Activated T-helper 1 cell treated with Interleukin-2 at 50 U/mL for 16 hours (primary cell): ENCODE results near the gene TEDC1.
A peak's percentile ranks its signal among the peaks of the same experiment; 100 is the strongest.

Experiments used
- DNase-seq: peaks from one replicate; pipeline ENCODE4 v3.0.0-alpha.2; 2020; ENCODE audit warnings: low read depth

The TEDC1 gene

GRCh38 chr14:105526776-105527380 is 35.8 kb downstream of the TEDC1 start:
- no peak for DNase-seq

- DNase-seq: no peak
These were observed 36.4 kb downstream of the TEDC1 start for GRCh38 chr14:105527381-105527825.

GRCh38 chr14:105527826-105528585 is 37.0 kb downstream of the TEDC1 start:
- peak; percentile 69 for DNase-seq

GRCh38 chr14:105528586-105529318 is 37.7 kb downstream of the TEDC1 start:
- DNase-seq: no peak

GRCh38 chr14:105529319-105529568 is 38.2 kb downstream of the TEDC1 start:
- DNase-seq: no peak

GRCh38 chr14:105529569-105530284 is 38.7 kb downstream of the TEDC1 start:
- no peak for DNase-seq

- no peak for DNase-seq
These were observed 39.4 kb downstream of the TEDC1 start for GRCh38 chr14:105530285-105531087.

- DNase-seq: no peak
These were observed 40.2 kb downstream of the TEDC1 start for GRCh38 chr14:105531088-105531893.

- DNase-seq: no peak
These were observed 41.0 kb downstream of the TEDC1 start for GRCh38 chr14:105531894-105532623.

GRCh38 chr14:105532735-105533141 is 41.7 kb downstream of the TEDC1 start:
- no peak for DNase-seq

GRCh38 chr14:105533391-105533790 is 42.3 kb downstream of the TEDC1 start:
- no peak for DNase-seq

GRCh38 chr14:105533811-105534498 is 42.9 kb downstream of the TEDC1 start:
- no peak for DNase-seq

- DNase-seq: no peak
These were observed 43.5 kb downstream of the TEDC1 start for GRCh38 chr14:105534586-105534985.

GRCh38 chr14:105536051-105536450 is 45.0 kb downstream of the TEDC1 start:
- DNase-seq: no peak

GRCh38 chr14:105536691-105537579 is 45.9 kb downstream of the TEDC1 start:
- DNase-seq: no peak

GRCh38 chr14:105537580-105538474 is 46.8 kb downstream of the TEDC1 start:
- DNase-seq: peak; percentile 54

- no peak for DNase-seq
These were observed 47.5 kb downstream of the TEDC1 start for GRCh38 chr14:105538481-105539049.
